HG02943 (cell line): ENCODE measurements around the gene PDRG1.

Source experiments
- ATAC-seq: cut with Tn5 transposase; IDR thresholded peaks from one replicate; pipeline ENCODE4 v1.9.1; 2021; ENCODE audit warnings: mild to moderate bottlenecking, low read depth, moderate library complexity; ENCODE audit not compliant: unreplicated experiment

Gene PDRG1

GRCh38 chr20:31951530-31952453, at the start of gene PDRG1:
TSS of gene PDRG1 (minus strand) at chr20:31952046. CDS start at chr20:31951961, 85 bp downstream.
- peak; percentile 85 for ATAC-seq

- no peak for ATAC-seq
Measured at GRCh38 chr20:31998246-31998645, 46.4 kb upstream of the PDRG1 start.

GRCh38 chr20:31996996-31997395, 45.1 kb upstream of the PDRG1 start:
- no peak for ATAC-seq

- no peak for ATAC-seq
Measured at GRCh38 chr20:31992086-31992485, 40.2 kb upstream of the PDRG1 start.

- no peak for ATAC-seq
Measured at GRCh38 chr20:31991339-31991705, 39.5 kb upstream of the PDRG1 start.

- no peak for ATAC-seq
Measured at GRCh38 chr20:31990641-31991338, 38.9 kb upstream of the PDRG1 start.

- ATAC-seq, result no peak
Measured at GRCh38 chr20:31989030-31989645, 37.3 kb upstream of the PDRG1 start.

- no peak for ATAC-seq
Measured at GRCh38 chr20:31988430-31989015, 36.7 kb upstream of the PDRG1 start.

- no peak for ATAC-seq
Measured at GRCh38 chr20:31987744-31988143, 35.9 kb upstream of the PDRG1 start.

- no peak for ATAC-seq
Measured at GRCh38 chr20:31984981-31985471, 33.2 kb upstream of the PDRG1 start.

GRCh38 chr20:31981784-31982183, 29.9 kb upstream of the PDRG1 start:
- no peak for ATAC-seq

GRCh38 chr20:31979713-31980426, 28.0 kb upstream of the PDRG1 start:
- ATAC-seq, result no peak

- ATAC-seq, result no peak
Measured at GRCh38 chr20:31977080-31977479, 25.2 kb upstream of the PDRG1 start.

- no peak for ATAC-seq
Measured at GRCh38 chr20:31975874-31976273, 24.0 kb upstream of the PDRG1 start.

- no peak for ATAC-seq
Measured at GRCh38 chr20:31974951-31975487, 23.2 kb upstream of the PDRG1 start.

GRCh38 chr20:31974296-31974695, 22.4 kb upstream of the PDRG1 start:
- ATAC-seq, result no peak

GRCh38 chr20:31972471-31973021, 20.7 kb upstream of the PDRG1 start:
- no peak for ATAC-seq

- ATAC-seq, result no peak
Measured at GRCh38 chr20:31969991-31970390, 18.1 kb upstream of the PDRG1 start.

GRCh38 chr20:31968291-31969126, 16.7 kb upstream of the PDRG1 start:
- ATAC-seq, result no peak
